Trophoblast cell (in vitro differentiated cells and primary cell): ENCODE results near the gene LONP2.
A peak's percentile ranks its signal among the peaks of the same experiment; 100 is the strongest.

Experiments used
- DNase-seq, 2 donors: peaks; one replicate each; pipeline ENCODE4 v3.0.0-alpha.2; 2016
- H2AFZ ChIP-seq: 2 replicates; pipeline ENCODE4 v1.6.1; 2013; ENCODE audit warnings: low read length, moderate library complexity, mild to moderate bottlenecking; ENCODE audit not compliant: insufficient read depth, poor library complexity
- H2AK5ac ChIP-seq: 2 replicates; pipeline ENCODE4 v1.6.1; 2013; ENCODE audit warnings: mild to moderate bottlenecking, low read length
- H2BK120ac ChIP-seq: 2 replicates; pipeline ENCODE4 v1.6.1; 2013; ENCODE audit warnings: low read length, mild to moderate bottlenecking, moderate library complexity; ENCODE audit not compliant: insufficient read depth, poor library complexity
- H2BK12ac ChIP-seq: 2 replicates; pipeline ENCODE4 v1.6.1; 2013; ENCODE audit warnings: mild to moderate bottlenecking, low read length, moderate library complexity
- H2BK5ac ChIP-seq: 2 replicates; pipeline ENCODE4 v1.6.1; 2013; ENCODE audit warnings: low read length, low read depth, moderate library complexity, mild to moderate bottlenecking; ENCODE audit not compliant: poor library complexity
- H3K14ac ChIP-seq: 2 replicates; pipeline ENCODE4 v1.6.1; 2013; ENCODE audit warnings: mild to moderate bottlenecking, low read length
- H3K18ac ChIP-seq: 2 replicates; pipeline ENCODE4 v1.6.1; 2013; ENCODE audit warnings: mild to moderate bottlenecking, low read length
- H3K23ac ChIP-seq: 2 replicates; pipeline ENCODE4 v1.6.1; 2013; ENCODE audit warnings: low read length
- H3K27ac ChIP-seq: 2 replicates; pipeline ENCODE4 v1.5.1; 2013; ENCODE audit warnings: low read depth, mild to moderate bottlenecking, inconsistent platforms, low read length, moderate library complexity
- H3K27me3 ChIP-seq: 2 replicates; pipeline ENCODE4 v1.6.1; 2013; ENCODE audit warnings: inconsistent platforms, mild to moderate bottlenecking, low read length, moderate library complexity; ENCODE audit not compliant: insufficient read depth
- H3K36me3 ChIP-seq, 2 experiments: 1 replicate in 1 of 2; 2 replicates in 1 of 2; pipeline ENCODE4 v1.6.1; 2013; ENCODE audit warnings: low read length in 2 of 2, mild to moderate bottlenecking in 2 of 2, moderate library complexity in 1 of 2; ENCODE audit not compliant: insufficient read depth in 2 of 2, control insufficient read depth in 1 of 2
- H3K4ac ChIP-seq: 2 replicates; pipeline ENCODE4 v1.6.1; 2013; ENCODE audit warnings: low read depth, mild to moderate bottlenecking, low read length, moderate library complexity
- H3K4me1 ChIP-seq, 2 experiments: 1 replicate in 1 of 2; 2 replicates in 1 of 2; pipeline ENCODE4 v1.6.1; 2013; ENCODE audit warnings: low read length in 2 of 2, mild to moderate bottlenecking in 2 of 2, moderate library complexity in 1 of 2; ENCODE audit not compliant: insufficient read depth in 2 of 2, control insufficient read depth in 1 of 2
- H3K4me2 ChIP-seq: 2 replicates; pipeline ENCODE4 v1.6.1; 2013; ENCODE audit warnings: inconsistent platforms, mild to moderate bottlenecking, low read length, moderate library complexity
- H3K4me3 ChIP-seq: 2 replicates; pipeline ENCODE4 v1.5.1; 2013; ENCODE audit warnings: mild to moderate bottlenecking, low read depth, low read length, inconsistent platforms
- H3K79me1 ChIP-seq: one replicate; pipeline ENCODE4 v1.6.1; 2013; ENCODE audit warnings: low read length
- H3K79me2 ChIP-seq: 2 replicates; pipeline ENCODE4 v1.6.1; 2013; ENCODE audit warnings: low read length, mild to moderate bottlenecking; ENCODE audit not compliant: control insufficient read depth, insufficient read depth, poor library complexity
- H3K9ac ChIP-seq: 2 replicates; pipeline ENCODE4 v1.6.1; 2013; ENCODE audit warnings: mild to moderate bottlenecking, low read length
- H3K9me3 ChIP-seq: 2 replicates; pipeline ENCODE4 v1.6.1; 2013; ENCODE audit warnings: low read depth, mild to moderate bottlenecking, control low read depth, inconsistent platforms, low read length; ENCODE audit not compliant: insufficient read depth
- H4K12ac ChIP-seq: 2 replicates; pipeline ENCODE4 v1.6.1; 2013; ENCODE audit warnings: low read depth, mild to moderate bottlenecking, low read length, moderate library complexity
- H4K8ac ChIP-seq: 2 replicates; pipeline ENCODE4 v1.6.1; 2013; ENCODE audit warnings: low read depth, mild to moderate bottlenecking, low read length, moderate library complexity
- H4K91ac ChIP-seq: one replicate; pipeline ENCODE4 v1.6.1; 2013; ENCODE audit warnings: low read depth, mild to moderate bottlenecking, low read length, moderate library complexity
- WGBS: extraction: QIAGEN DNeasy Blood & Tissue Kit; methylation state at CpG from one replicate; pipeline ENCODE4 v1.1.7; 2013; ENCODE audit warnings: missing lambda C conversion rate; ENCODE audit not compliant: insufficient read length, insufficient coverage; ENCODE audit errors: extremely low coverage; 5-methylcytosine and 5-hydroxymethylcytosine counted together

LONP2 gene

DNA sequence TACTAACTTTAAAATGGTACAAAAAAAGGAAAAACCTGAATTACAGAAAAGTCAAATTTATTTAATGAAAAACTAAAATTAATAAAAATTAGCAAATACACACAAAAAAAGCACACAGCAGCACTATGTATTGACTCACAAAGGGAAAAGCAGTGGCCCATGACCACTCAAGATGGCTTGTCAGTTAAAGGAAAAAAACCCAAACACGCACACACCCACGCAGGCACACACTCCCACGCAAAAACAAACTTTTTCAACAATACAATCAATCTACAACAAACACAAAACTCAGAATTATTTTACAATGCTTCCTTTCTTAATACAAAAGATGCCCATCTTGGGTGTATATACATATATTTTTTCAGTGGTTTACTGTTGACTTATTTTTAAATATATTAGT lies 116.9 kb downstream of the LONP2 start:
- Histone ChIP-seq H4K91ac (no peak overlapping the region), H3K9ac (no peak overlapping the region), H3K18ac (no peak overlapping the region), H3K27ac (no peak overlapping the region), H2AK5ac (no peak overlapping the region), H3K27me3 (no peaks in the 10 kb centered on the region), H2BK12ac (no peak overlapping the region), H3K4me1 (peaks cover 0 to 8% of the 10 kb centered on the region in 2 experiments), H2BK5ac (no peak overlapping the region), H3K4ac (no peak overlapping the region), H3K36me3 (peaks cover 4 to 11% of the 10 kb centered on the region in 2 experiments), H4K8ac (no peak overlapping the region), H3K9me3 (no peaks in the 10 kb centered on the region), H3K14ac (no peak overlapping the region), H2AFZ (no peak overlapping the region), H3K23ac (no peak overlapping the region), H3K4me2 (no peak overlapping the region), H4K12ac (no peak overlapping the region), H2BK120ac (no peak overlapping the region), H3K79me2 (peaks cover 6% of the 10 kb centered on the region), H3K79me1 (peaks cover 2% of the 10 kb centered on the region), H3K4me3 (no peak overlapping the region)
- DNase-seq: no peak
- 100% methylated on average over 3 of the region's 3 CpGs for WGBS

DNA sequence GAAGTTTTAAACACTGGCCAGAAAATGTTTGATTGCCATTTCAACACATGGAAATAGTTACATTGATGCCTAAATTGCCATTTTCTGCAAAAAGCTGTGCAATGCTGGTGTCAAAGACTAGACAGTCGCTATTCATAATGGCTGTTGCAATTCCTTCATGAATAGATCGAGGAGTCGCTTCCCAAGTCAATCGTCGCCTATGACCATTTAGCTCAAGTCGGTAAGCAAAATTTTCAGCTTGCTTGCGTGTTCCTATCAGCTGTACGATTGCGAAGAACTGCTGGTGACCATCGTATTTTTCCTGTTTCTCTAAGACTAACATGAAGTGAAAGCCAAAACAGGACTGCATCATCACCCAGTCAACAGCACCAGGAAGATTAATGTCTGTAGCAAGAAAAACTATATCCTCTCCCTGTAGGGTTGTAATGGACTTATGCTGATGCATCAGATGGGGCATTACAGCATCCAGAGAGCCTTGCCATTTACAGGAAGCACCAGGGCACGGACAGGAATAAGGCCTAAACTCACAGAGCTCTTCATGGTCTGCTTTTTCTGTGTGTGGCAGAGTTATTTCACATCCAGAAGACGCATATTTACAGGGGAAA lies 117.5 kb downstream of the LONP2 start:
- Histone ChIP-seq H2AFZ (no peak overlapping the region), H3K27me3 (no peaks in the 10 kb centered on the region), H3K4me2 (no peak overlapping the region), H3K27ac (no peak overlapping the region), H4K12ac (no peak overlapping the region), H3K18ac (no peak overlapping the region), H3K9me3 (no peaks in the 10 kb centered on the region), H3K36me3 (peaks cover 4 to 9% of the 10 kb centered on the region in 2 experiments), H3K79me2 (peaks cover 6% of the 10 kb centered on the region), H3K9ac (no peak overlapping the region), H3K14ac (no peak overlapping the region), H3K4me3 (no peak overlapping the region), H3K23ac (no peak overlapping the region), H2AK5ac (no peak overlapping the region), H3K79me1 (peaks cover 2% of the 10 kb centered on the region), H3K4me1 (peaks cover 0 to 10% of the 10 kb centered on the region in 2 experiments), H2BK5ac (no peak overlapping the region), H2BK120ac (no peak overlapping the region), H3K4ac (peak overlapping the region; percentile 36), H4K8ac (no peak overlapping the region), H2BK12ac (no peak overlapping the region), H4K91ac (no peak overlapping the region)
- DNase-seq: no peak
- WGBS: no CpG with 5 or more reads among the region's 12 CpGs

DNA sequence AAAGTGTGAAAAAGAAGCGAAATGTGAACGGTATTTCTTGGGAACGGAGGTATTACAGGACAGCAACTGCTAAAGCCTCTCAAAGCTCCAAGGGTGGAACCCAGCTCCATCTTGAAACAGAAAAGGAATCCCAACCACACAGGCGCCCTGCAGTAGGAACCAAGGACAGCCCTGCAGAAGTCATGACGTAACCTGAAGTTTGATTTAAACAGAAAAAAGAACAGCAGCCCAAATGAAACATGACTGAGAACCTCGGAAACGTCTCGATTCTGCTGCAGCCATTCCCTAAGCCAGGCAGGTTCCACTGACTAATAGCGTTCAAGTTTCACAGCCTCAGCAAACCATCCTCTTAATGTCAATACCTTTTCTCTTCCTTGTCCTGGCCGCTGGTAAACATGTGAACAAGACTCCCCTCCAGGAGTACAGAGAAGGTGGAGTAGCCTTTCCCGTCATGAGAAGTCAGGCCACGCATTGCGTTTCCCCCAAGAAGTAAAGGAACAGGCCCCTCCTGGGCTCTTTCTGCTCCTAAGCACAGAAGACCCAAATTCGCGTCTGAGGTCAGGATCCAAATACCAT lies 121.0 kb downstream of the LONP2 start:
- DNase-seq: peak in 1 of 2 donors; percentile 13
- peak overlapping the region; percentile 13 for H4K8ac ChIP-seq
- peak overlapping the region; percentile 14 for H2BK5ac ChIP-seq
- H3K9me3 ChIP-seq: no peaks in the 10 kb centered on the region
- no CpG with 5 or more reads among the region's 15 CpGs for WGBS
- H3K4me1 ChIP-seq: peaks cover 2 to 10% of the 10 kb centered on the region in 2 experiments
- no peaks in the 10 kb centered on the region for H3K27me3 ChIP-seq
- H4K91ac ChIP-seq: peak overlapping the region; percentile 9
- H3K23ac ChIP-seq: no peak overlapping the region
- peaks cover 6% of the 10 kb centered on the region for H3K79me2 ChIP-seq
- H3K79me1 ChIP-seq: peaks cover 4% of the 10 kb centered on the region
- peak overlapping the region; percentile 80 for H3K4me2 ChIP-seq
- H2BK120ac ChIP-seq: no peak overlapping the region
- no peak overlapping the region for H3K9ac ChIP-seq
- H3K14ac ChIP-seq: no peak overlapping the region
- no peak overlapping the region for H2AK5ac ChIP-seq
- H3K36me3 ChIP-seq: peaks cover 4 to 9% of the 10 kb centered on the region in 2 experiments
- H2AFZ ChIP-seq: no peak overlapping the region
- H4K12ac ChIP-seq: peak overlapping the region; percentile 10
- H3K18ac ChIP-seq: no peak overlapping the region
- H3K4ac ChIP-seq: peak overlapping the region; percentile 37
- peak overlapping the region; percentile 45 for H3K27ac ChIP-seq
- H3K4me3 ChIP-seq: no peak overlapping the region
- H2BK12ac ChIP-seq: no peak overlapping the region

DNA sequence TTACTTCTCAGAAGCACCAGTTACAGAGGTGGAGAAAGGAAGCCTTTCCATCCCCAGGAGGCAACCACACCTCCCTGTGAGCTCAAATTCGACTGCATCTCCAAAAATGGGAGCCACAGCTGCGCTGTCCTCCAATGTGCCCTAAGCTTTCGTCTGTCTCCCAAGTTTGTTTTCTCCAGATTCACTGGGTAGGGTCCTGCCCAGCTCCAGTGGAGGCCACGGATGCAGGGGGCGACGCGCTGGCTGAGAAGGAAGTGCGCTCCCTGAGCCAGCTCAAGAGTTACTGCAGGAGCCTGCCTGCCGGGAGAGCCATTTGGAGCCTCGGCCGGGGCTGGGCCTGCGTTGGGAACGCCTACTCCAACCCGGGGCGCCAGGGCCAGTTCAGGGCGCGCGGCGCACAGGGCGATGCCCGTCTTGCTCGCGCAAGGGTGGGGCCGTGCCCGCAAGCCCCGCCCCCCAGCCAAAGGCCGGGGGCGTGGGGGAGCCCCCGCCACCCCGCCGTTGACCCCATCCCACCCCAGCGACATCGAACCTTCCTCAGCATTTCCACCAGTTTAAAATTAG lies 121.6 kb downstream of the LONP2 start:
- H3K27me3 ChIP-seq: no peaks in the 10 kb centered on the region
- H3K9me3 ChIP-seq: no peaks in the 10 kb centered on the region
- H3K4me3 ChIP-seq: peak overlapping the region; percentile 67
- no peak overlapping the region for H2AK5ac ChIP-seq
- no peak overlapping the region for H4K8ac ChIP-seq
- H3K79me1 ChIP-seq: peaks cover 4% of the 10 kb centered on the region
- no peak overlapping the region for H4K12ac ChIP-seq
- peaks cover 8% of the 10 kb centered on the region for H3K79me2 ChIP-seq
- H3K23ac ChIP-seq: no peak overlapping the region
- H3K36me3 ChIP-seq: peaks cover 4 to 9% of the 10 kb centered on the region in 2 experiments
- no peak overlapping the region for H3K18ac ChIP-seq
- H3K4me2 ChIP-seq: peak overlapping the region; percentile 80
- H3K4ac ChIP-seq: peak overlapping the region; percentile 37
- DNase-seq: peak; percentile 69 to 71
- no peak overlapping the region for H2AFZ ChIP-seq
- H2BK5ac ChIP-seq: peak overlapping the region; percentile 14
- H4K91ac ChIP-seq: peak overlapping the region; percentile 9
- H3K9ac ChIP-seq: peak overlapping the region; percentile 24
- peak overlapping the region; percentile 45 for H3K27ac ChIP-seq
- no CpG with 5 or more reads among the region's 33 CpGs for WGBS
- no peak overlapping the region for H2BK12ac ChIP-seq
- no peak overlapping the region for H2BK120ac ChIP-seq
- H3K14ac ChIP-seq: no peak overlapping the region
- peaks cover 2 to 10% of the 10 kb centered on the region in 2 experiments for H3K4me1 ChIP-seq
